Subcutaneous adipose tissue (tissue), 4 donors: Measurements from ENCODE around the gene BIN1. TPM values are rescaled to one million over a fixed set of nuclear protein-coding genes. Genes with fewer than 3 reads are reported as not detected.

ENCODE experiments used
- CTCF ChIP-seq: fragments of 450-650 bp; IDR thresholded peaks from one replicate; pipeline ENCODE4 v1.5.1; 2016; ENCODE audit warnings: low read depth, mild to moderate bottlenecking, control low read depth, antibody characterized with exemption, moderate library complexity
- total RNA-seq, 4 donors: library from RNA; depleted of rRNA; stranded (reverse); fragments of >200 nt; gene quantifications; one replicate each; pipeline ENCODE4 v1.1.0, GENCODE V29; 2016

BIN1 gene, protein sequence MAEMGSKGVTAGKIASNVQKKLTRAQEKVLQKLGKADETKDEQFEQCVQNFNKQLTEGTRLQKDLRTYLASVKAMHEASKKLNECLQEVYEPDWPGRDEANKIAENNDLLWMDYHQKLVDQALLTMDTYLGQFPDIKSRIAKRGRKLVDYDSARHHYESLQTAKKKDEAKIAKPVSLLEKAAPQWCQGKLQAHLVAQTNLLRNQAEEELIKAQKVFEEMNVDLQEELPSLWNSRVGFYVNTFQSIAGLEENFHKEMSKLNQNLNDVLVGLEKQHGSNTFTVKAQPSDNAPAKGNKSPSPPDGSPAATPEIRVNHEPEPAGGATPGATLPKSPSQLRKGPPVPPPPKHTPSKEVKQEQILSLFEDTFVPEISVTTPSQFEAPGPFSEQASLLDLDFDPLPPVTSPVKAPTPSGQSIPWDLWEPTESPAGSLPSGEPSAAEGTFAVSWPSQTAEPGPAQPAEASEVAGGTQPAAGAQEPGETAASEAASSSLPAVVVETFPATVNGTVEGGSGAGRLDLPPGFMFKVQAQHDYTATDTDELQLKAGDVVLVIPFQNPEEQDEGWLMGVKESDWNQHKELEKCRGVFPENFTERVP
- total RNA-seq: 100 to 1,000 TPM in 1 of 4 donors, 10 to 100 TPM in 3; 53.3 to 134 (median 55.4) TPM

DNA sequence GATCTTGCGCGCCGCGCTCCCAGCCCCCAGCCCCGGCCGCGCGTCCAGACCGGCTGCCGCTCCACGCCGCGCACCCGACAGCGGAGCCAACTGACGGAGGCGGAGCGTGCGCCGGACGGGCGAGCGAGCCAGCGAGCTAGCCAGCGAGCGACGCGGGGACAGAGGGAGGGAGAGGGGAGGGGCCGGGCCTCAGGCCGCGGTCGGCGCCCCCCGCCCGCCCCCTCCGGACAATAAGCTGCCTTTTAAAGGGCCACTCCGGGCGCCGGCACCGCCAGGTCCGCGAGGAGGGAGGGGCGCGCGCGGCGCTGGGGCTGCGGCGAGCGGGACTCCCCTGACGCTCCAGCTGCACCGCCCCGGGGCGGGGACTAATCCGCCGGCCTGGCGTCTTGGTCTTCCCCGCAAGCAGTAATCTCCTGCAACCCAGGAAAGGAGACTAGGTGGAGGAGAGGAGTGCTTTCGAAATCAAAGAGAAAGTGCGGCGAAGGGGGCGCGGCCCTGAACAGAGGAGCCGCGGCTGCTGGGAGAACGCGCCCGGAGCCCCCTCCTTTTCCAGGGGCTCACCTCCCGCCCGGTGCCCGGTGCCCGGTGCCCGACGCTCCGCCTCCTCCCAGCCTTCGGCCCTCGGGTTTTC, at the start of gene BIN1:
TSS of gene BIN1 (minus strand) at position 164 of the 631 bp plus-strand sequence. CDS start 211 bp downstream, outside the sequence.
- TF ChIP-seq CTCF: no peak

DNA sequence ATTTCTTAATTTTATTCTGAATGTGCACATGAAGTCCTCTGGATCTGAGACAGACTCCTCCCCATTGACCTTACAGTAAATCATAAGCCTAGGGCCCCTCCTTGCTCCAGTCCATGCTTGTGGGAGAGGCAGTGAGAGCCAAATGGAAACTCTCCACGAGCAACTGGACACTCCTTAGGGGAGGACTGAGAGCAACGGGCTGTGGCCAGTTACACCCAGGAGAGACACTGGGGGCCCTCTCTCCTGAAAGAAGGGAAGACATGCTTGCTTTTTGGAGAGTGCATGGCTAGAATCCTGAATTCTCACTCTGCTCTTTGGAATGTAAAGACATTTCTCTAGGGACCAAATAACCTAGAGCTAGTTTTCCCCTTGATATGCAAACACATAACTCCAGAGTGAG, 49.0 kb upstream of the BIN1 start:
- no peak for TF ChIP-seq CTCF

DNA sequence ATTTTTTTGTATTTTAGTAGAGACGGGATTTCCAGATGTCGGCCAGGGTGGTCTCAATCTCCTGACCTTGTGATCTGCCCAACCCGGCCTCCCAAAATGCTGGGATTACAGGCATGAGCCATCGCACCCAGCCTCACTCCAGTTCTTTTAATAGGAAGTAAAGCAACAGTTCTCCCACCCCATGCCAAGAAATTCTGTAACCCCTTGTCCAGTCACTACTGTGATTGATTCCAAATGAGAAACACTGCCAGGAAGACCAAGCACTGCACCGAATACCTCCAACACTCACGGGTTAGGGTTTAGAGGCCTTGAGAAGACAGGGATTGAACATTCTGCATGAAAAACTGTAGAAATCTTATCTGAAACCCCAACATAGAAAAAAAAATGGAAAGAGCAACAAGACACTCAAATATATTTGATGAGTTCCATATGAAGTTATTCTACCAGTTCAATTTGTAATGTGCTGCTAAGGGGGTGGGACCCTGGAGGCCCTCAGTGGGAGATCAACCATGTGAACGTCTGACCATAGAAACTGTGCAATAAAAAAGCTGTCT, 48.2 kb upstream of the BIN1 start:
- no peak for TF ChIP-seq CTCF

- TF ChIP-seq CTCF: no peak
Observed at GRCh38 chr2:127154396-127154795, 47.4 kb upstream of the BIN1 start.

GRCh38 chr2:127153691-127154158, 46.8 kb upstream of the BIN1 start:
- TF ChIP-seq CTCF: no peak

DNA sequence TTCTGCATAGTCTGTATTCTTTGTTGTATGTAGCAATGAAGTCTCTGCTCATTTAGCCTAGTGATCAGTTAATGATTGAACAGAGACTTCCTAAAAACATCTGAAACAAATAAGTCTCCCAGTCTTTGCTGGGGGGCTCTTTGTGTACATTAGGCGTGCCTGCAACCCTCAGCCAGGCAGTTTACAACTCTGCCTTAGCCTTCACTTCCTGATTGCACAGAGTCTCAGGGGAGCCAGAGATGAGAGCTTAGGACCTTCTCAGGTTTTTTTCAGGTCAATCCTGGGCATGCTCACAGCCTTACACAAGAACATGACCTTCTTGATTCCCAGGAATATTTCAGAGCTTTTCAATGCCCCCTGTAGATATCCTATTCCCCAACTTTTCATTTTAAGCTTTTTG, 44.0 kb upstream of the BIN1 start:
- no peak for TF ChIP-seq CTCF

DNA sequence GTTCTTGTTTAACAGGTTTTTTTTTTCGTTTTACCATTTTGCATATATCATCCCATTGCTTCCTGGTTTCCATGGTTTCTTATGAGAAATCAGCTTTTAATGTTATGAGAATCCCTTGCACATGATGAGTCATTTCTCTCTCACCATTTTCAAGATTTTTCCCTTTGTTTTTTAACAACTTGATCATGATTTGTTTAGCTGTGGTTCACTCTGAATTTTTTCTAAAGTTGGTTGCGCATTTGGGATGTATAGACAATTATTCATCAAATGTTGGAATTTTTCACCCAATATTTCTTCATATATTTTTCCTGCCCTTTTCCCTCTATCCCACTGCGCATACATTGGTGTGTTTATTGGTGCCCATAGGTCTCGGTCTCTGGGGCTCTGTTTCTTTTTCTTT, 42.4 kb upstream of the BIN1 start:
- TF ChIP-seq CTCF: no peak
